Gastroesophageal sphincter (tissue), 4 donors: Measurements from ENCODE around the gene ABL2. TPM values are rescaled to one million over a fixed set of nuclear protein-coding genes. Genes with fewer than 3 reads are reported as not detected.
A peak's percentile ranks its signal among the peaks of the same experiment; 100 is the strongest.

ENCODE experiments used
- ATAC-seq: fragments of 150-250 bp; one replicate; pipeline ENCODE4 v1.9.1; 2016; ENCODE audit warnings: mild to moderate bottlenecking, moderate library complexity
- H3K27ac ChIP-seq, 4 donors: fragments of 200-600 bp; sonication (generic) in 3 of 4; 1 replicate in 3 of 4; 2 replicates in 1 of 4; pipeline ENCODE4 v1.5.1; 2016 to 2019
- H3K27me3 ChIP-seq: fragments of 200-600 bp; sonication (generic); one replicate; pipeline ENCODE4 v1.5.1; 2019
- H3K36me3 ChIP-seq, 2 donors: fragments of 200-600 bp; sonication (generic); one replicate each; pipeline ENCODE4 v1.5.1; 2019; ENCODE audit warnings: control low read depth in 1 of 2
- H3K4me1 ChIP-seq, 3 donors: fragments of 200-600 bp; sonication (generic); 1 replicate in 2 of 3; 2 replicates in 1 of 3; pipeline ENCODE4 v1.5.1; 2016 to 2019; ENCODE audit warnings: control low read depth in 2 of 3
- H3K4me3 ChIP-seq, 2 donors: fragments of 200-600 bp; sonication (generic); one replicate each; pipeline ENCODE4 v1.5.1; 2019; ENCODE audit warnings: mild to moderate bottlenecking in 1 of 2, moderate library complexity in 1 of 2
- H3K9me3 ChIP-seq, 3 donors: fragments of 200-600 bp; sonication (generic); one replicate each; pipeline ENCODE4 v1.5.1; 2017 to 2019; ENCODE audit warnings: control low read depth in 2 of 3
- EP300 ChIP-seq: sonication (generic); formaldehyde crosslinking; IDR thresholded peaks from one replicate; pipeline ENCODE4 v1.6.1; 2017; ENCODE audit warnings: antibody characterized with exemption, mild to moderate bottlenecking
- POLR2A ChIP-seq, 2 donors: fragments of 450-650 bp; IDR thresholded peaks; one replicate each; pipeline ENCODE4 v1.6.1; 2017; ENCODE audit warnings: antibody characterized with exemption in 2 of 2, mild to moderate bottlenecking in 2 of 2, moderate library complexity in 1 of 2
- POLR2AphosphoS5 ChIP-seq: sonication (generic); formaldehyde crosslinking; IDR thresholded peaks from one replicate; pipeline ENCODE4 v1.6.1; 2017; ENCODE audit warnings: antibody characterized with exemption
- WGBS, 2 donors: methylation state at CpG; one replicate each; pipeline ENCODE4 v1.1.5; 2018; ENCODE audit warnings: low coverage in 1 of 2; 5-methylcytosine and 5-hydroxymethylcytosine counted together
- total RNA-seq, 4 donors: library from RNA; depleted of rRNA; stranded (reverse); fragments of >200 nt; gene quantifications; one replicate each; pipeline ENCODE4 v1.1.0, GENCODE V29; 2016
- TF ChIP-seq, protein P1 (sequence below), 4 experiments: fragments of 200-600 bp in 2 of 4; fragments of 450-650 bp in 2 of 4; sonication (generic) in 1 of 4; IDR thresholded peaks; one replicate each; pipeline ENCODE4 v1.5.1; 2017 to 2019; ENCODE audit warnings: antibody characterized with exemption in 4 of 4, mild to moderate bottlenecking in 2 of 4, moderate library complexity in 2 of 4

The ABL2 gene
- total RNA-seq, 4 donors from 2014 or later, result 11.8 to 22.2 (median 17.2) TPM

DNA sequence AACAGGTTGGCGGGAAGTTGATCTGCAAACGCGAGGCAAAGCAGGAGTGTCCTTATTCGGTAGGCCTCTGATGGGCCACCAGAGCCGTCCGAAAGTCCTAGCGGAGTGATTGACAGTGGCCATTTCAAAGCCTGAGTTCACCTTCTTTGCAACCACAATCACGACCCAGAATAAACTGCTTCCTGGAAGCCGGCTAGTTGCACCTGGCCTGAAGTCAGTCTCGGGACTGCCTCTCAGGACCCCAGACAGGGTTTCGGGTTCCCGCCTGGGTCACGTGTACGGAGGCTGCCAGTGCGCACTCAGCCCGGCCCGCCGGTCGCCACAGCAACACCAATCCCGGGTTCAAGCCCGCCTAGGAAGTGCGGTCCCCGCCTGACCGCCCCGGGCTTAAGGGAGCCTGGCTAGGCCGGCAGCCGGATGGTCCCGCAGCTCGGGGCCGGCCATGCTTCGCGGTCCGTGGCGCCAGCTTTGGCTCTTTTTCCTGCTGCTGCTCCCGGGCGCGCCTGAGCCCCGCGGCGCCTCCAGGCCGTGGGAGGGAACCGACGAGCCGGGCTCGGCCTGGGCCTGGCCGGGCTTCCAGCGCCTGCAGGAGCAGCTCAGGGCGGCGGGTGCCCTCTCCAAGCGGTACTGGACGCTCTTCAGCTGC lies 147.7 kb downstream of the ABL2 start, which contains the start of gene TOR3A:
Gene TOR3A (plus strand): TSS at position 384 of the 646 bp plus-strand sequence. CDS start 59 bp downstream, at position 443.
- peak within 1 kb of the TSS; percentile 84 to 97 for H3K4me3 ChIP-seq
- peak; percentile 59 for TF ChIP-seq POLR2AphosphoS5
- TF ChIP-seq, protein P1, sequence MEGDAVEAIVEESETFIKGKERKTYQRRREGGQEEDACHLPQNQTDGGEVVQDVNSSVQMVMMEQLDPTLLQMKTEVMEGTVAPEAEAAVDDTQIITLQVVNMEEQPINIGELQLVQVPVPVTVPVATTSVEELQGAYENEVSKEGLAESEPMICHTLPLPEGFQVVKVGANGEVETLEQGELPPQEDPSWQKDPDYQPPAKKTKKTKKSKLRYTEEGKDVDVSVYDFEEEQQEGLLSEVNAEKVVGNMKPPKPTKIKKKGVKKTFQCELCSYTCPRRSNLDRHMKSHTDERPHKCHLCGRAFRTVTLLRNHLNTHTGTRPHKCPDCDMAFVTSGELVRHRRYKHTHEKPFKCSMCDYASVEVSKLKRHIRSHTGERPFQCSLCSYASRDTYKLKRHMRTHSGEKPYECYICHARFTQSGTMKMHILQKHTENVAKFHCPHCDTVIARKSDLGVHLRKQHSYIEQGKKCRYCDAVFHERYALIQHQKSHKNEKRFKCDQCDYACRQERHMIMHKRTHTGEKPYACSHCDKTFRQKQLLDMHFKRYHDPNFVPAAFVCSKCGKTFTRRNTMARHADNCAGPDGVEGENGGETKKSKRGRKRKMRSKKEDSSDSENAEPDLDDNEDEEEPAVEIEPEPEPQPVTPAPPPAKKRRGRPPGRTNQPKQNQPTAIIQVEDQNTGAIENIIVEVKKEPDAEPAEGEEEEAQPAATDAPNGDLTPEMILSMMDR (IDR thresholded peaks at IDR 0.05), result peak in 1 of 4 experiments; percentile 2
- peak; percentile 82 to 87 for TF ChIP-seq POLR2A (IDR thresholded peaks at IDR 0.05)
- TF ChIP-seq EP300, result no peak
- 2% methylated on average over 6 of the region's 51 CpGs; no CpG with 5 or more reads in 1 of the 2 donors for WGBS, 2 donors
- H3K9me3 ChIP-seq, result no peaks in the 10 kb centered on the region
- peaks cover 0 to 41% (median 13%) of the 10 kb centered on the region in 3 donors for H3K4me1 ChIP-seq
- no peaks in the 10 kb centered on the region for H3K27me3 ChIP-seq
- peak; percentile 97 for ATAC-seq
- H3K36me3 ChIP-seq, result peaks cover 0 to 17% of the 10 kb centered on the region in 2 donors
- H3K27ac ChIP-seq, result peak within 1 kb of the TSS; percentile 70 to 92 (median 87)

DNA sequence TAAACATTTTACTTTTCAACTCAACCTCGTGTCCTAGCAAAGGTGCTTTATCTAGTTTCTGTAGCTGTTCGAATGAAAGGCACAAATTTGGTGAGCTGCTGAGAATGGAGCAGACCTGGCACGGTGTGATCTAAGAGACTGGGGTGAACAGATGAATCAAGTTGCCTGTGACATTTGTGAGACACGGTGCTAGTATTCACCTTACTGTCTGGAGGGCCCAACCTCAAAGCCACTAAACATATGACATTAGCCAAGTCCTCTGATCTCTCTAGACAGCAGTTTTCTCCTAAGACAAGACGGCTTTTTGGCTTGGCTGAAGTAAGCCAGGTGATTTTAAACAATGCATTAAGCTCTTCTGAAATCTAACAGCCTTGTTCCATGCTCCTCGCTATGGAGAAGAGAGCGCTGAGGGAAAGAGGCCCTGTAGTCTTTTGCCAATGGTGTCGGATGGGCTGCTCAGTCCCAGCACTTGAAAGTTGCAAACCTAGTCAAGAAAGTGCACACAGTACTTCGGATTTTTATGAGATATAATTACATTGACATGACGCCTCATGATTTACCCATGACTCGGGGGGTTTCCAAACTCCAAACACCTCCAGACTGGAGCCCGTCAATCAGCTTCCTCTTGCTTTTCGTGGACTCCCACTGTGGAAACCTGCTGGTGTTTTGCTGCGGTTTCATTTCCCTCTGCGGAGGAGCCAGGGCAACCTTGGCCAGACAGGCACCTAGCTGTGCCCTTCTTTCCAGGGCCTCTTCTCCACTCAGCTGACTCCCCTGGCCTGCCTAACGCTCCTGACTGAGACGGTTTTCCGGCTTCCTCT lies 148.4 kb downstream of the ABL2 start:
- H3K36me3 ChIP-seq, result peaks cover 0 to 17% of the 10 kb centered on the region in 2 donors
- peak overlapping the region; percentile 84 to 97 for H3K4me3 ChIP-seq
- ATAC-seq, result no peak
- H3K27me3 ChIP-seq, result no peaks in the 10 kb centered on the region
- peaks cover 0 to 41% (median 13%) of the 10 kb centered on the region in 3 donors for H3K4me1 ChIP-seq
- peak overlapping the region; percentile 70 to 92 (median 87) for H3K27ac ChIP-seq
- 26 to 30% methylated on average over 11 to 16 of the region's 18 CpGs for WGBS, 2 donors
- no peaks in the 10 kb centered on the region for H3K9me3 ChIP-seq
- TF ChIP-seq EP300 (no peak), POLR2A (IDR thresholded peaks at IDR 0.05) (no peak), POLR2AphosphoS5 (no peak)
- TF ChIP-seq, protein P1 (IDR thresholded peaks at IDR 0.05), result no peak

DNA sequence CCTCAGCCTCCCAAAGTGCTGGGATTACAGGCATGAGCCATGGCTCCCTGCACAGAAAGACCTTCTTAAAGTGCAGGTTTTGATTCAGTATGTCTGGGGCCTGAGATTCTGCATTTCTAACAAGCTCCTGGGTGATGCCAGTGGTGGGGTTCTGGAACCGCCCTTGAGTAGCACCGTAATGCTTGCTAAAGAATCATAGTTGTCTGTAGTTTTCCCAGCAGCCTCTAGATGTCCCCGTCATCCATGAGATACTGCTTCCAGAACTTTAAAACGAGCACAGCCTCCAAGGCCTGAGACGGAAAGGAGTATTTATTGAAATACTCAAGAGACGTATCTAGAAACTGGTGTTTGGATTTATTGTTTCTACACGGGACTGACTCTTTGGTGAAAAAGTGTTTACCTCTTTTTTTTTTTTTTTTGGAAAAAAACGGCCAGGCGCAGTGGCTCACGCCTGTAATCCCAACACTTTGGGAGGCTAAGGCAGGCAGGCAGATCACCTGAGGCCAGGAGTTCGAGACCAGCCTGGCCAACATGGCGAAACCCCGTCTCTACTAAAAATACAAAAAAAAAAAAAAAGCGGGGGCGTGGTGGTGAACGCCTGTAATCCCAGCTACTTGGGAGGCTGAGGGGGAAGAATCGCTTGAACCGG lies 150.2 kb downstream of the ABL2 start:
- Histone ChIP-seq H3K27me3 (no peaks in the 10 kb centered on the region), H3K9me3 (no peaks in the 10 kb centered on the region), H3K27ac (no peak overlapping the region), H3K36me3 (peaks cover 0 to 14% of the 10 kb centered on the region in 2 donors), H3K4me1 (peaks cover 0 to 41% (median 13%) of the 10 kb centered on the region in 3 donors), H3K4me3 (no peak overlapping the region)
- ATAC-seq, result peak; percentile 37
- WGBS, 2 donors, result 22 to 25% methylated on average over 7 to 10 of the region's 18 CpGs
- no peak for TF ChIP-seq POLR2AphosphoS5
- TF ChIP-seq, protein P1 (IDR thresholded peaks at IDR 0.05), result peak in 3 of 4 experiments; percentile 69 to 78 (median 75)

DNA sequence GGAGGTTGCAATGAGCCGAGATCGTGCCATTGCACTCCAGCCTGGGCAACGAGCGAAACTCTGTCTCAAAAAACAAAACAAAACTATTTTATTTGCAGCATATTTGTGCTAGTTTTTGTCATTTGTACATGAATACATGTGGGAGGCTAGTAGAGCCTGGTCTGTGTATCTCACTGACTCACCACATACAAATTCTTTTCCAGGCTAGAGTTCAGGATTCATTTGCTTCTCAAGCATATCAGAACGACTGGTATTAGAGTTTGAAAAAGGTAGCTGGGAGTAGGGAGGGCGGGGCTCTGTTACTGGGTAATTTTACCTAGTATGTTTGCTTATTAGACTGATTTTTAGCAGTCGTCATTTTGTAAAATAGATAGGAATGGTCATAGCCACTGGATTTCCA lies 152.1 kb downstream of the ABL2 start:
- peaks cover 0 to 32% of the 10 kb centered on the region in 2 donors for H3K36me3 ChIP-seq
- WGBS, 2 donors, result 81 to 91% methylated on average over 4 to 7 of the region's 7 CpGs
- no peak overlapping the region for H3K4me3 ChIP-seq
- no peak for ATAC-seq
- H3K4me1 ChIP-seq, result peaks cover 0 to 26% (median 6%) of the 10 kb centered on the region in 3 donors
- no peaks in the 10 kb centered on the region for H3K27me3 ChIP-seq
- H3K9me3 ChIP-seq, result no peaks in the 10 kb centered on the region
- TF ChIP-seq POLR2A (IDR thresholded peaks at IDR 0.05) (no peak), EP300 (no peak)
- TF ChIP-seq, protein P1 (IDR thresholded peaks at IDR 0.05), result no peak
- no peak overlapping the region for H3K27ac ChIP-seq
